NCI-H69 (cell line): Measurements from ENCODE around the gene ABLIM1.

Experiments used
- DNase-seq: peaks from one replicate; lab custom pipeline; 2025; lab: John Stamatoyannopoulos, UW

ABLIM1 gene

DNA sequence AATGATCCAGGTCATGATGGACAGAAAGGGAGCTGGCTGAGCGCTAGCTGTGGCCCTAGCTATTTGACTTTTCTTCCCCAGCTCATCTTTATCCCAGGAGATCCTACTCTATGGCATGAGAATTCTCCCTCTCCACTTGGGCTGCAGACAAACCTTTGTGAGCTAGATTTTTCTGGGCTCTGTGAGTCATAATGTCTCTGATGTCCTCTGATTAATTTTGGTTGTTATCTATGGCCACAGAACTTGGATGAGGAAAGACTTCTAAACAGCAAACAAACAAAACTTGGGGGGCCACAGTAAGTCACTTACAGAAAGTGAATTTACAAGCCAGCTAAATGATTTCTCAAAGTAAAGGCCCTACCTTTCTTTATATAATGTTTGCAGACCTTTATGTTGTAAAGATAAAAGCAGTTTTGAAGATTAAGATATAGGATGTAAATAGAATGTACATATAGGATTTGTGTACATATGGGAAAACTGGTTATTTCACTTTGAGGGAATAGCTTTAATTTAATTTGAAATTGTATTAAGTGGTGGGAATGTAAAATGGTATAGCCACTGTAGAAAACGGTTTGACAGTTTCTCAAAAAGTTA lies 10.4 kb downstream of the ABLIM1 start:
- DNase-seq, result no peak

GRCh38 chr10:114646426-114646825 lies 11.6 kb downstream of the ABLIM1 start:
- DNase-seq, result no peak

DNA sequence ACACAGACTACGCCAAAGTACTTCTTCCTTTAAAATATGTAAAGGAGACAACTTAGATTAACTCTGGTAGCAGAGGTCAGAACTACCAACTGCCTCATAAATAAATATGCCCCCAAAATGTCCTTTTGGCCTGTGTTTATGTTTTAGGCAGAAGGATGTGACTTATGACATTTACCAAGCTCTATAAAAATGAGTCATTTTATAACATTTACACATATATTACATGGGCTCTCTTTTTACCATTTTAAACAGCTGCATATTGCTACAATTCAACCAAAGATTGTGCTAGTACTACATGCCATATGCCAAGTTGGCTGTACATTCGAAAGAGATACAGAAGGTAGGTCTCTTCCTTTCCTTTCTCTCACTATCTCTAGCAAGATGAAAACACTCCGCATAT lies 12.4 kb downstream of the ABLIM1 start:
- no peak for DNase-seq

DNA sequence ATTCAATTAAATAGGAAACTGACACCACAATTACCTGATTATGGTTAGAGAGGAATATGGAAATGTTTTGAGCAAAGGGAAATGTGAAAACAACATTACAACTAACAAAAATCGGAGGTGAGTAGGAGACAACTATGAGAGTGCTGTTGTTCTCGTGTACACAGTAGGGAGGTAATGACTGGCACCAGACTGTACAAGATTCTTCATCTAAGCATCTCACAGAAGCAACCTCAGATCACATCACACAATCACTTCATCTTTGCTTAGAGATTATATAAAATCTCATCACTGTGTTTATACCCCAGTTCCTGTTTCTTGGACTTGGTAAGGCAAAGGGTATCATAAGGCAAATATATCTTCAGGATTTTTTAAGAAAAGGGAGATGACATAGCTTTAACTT lies 14.9 kb downstream of the ABLIM1 start:
- no peak for DNase-seq

- no peak for DNase-seq
These were observed 15.3 kb downstream of the ABLIM1 start for GRCh38 chr10:114642729-114643128.

- DNase-seq, result peak; percentile 76
These were observed 19.1 kb downstream of the ABLIM1 start for GRCh38 chr10:114638821-114639625.

DNA sequence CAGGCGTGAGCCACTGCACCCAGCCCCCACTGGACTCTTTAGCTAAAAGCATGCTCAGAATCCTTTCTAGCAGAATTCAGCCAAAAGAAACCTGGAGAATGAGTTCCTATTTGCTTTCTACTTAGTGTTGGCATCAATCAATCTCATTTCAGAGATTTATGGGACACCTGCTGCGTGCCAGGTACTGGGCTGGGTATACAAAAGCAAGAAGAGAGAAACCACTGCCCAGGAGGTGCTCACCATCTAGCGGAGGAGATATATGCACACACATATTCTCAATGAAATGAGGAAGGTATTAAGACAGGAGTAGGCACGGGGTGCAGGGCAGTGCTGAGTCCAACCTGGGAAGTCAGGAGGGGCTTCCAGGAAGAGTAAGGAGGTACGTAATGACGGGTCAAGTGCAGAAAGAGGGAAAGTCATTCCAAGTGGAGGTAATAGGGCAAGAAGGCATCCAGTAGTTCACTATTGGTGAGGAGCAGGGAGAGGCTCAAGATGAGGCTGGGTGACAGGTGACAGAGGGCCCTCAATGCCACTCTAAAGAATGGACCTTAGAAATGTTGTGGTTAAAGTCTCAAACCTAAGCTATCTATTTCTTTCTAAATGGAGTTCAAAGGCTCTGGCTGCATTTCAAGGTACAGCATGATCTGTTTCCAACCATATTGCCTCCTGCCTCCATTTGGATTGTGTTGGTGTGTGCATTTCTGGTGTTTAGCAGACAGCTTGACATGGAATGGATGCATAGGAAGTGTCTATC lies 22.1 kb downstream of the ABLIM1 start:
- DNase-seq, result peak; percentile 55

DNA sequence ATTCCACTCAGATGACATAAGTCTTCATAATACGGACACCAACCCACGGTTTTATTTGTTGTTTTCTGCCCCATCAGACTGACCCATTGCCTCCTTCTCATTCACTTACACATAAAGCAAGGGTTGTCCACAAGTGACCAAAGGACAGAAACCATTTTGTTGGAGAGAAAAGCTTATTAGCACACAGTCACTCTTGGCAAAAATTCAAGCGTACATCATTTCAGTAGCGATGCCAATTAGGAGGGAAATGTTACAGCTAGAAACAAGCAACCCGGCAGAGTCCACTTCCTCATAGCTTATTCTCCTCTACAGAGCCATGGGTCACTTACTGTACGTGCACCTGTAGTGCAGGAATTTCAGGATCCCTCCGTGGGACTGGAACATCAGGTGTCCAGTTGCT lies 23.0 kb downstream of the ABLIM1 start:
- peak; percentile 17 for DNase-seq

DNA sequence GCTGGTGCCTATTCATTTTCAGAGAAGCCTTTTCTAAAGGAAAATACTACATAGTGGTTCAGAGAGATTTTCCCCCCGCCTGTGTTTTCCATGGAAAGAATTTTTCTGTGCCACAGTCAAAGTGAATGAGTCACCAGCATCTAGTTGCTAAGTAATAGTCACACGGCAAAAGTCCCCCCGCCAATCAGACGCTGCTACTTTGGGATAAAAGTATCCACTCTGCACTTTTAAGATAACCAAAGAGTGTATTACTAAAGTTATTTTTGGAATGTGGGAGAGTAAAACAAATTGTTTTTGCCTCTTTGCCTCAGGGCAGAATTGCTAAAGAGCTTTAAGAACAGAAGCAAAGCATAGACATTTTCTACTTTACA lies 23.5 kb downstream of the ABLIM1 start:
- peak; percentile 14 for DNase-seq

DNA sequence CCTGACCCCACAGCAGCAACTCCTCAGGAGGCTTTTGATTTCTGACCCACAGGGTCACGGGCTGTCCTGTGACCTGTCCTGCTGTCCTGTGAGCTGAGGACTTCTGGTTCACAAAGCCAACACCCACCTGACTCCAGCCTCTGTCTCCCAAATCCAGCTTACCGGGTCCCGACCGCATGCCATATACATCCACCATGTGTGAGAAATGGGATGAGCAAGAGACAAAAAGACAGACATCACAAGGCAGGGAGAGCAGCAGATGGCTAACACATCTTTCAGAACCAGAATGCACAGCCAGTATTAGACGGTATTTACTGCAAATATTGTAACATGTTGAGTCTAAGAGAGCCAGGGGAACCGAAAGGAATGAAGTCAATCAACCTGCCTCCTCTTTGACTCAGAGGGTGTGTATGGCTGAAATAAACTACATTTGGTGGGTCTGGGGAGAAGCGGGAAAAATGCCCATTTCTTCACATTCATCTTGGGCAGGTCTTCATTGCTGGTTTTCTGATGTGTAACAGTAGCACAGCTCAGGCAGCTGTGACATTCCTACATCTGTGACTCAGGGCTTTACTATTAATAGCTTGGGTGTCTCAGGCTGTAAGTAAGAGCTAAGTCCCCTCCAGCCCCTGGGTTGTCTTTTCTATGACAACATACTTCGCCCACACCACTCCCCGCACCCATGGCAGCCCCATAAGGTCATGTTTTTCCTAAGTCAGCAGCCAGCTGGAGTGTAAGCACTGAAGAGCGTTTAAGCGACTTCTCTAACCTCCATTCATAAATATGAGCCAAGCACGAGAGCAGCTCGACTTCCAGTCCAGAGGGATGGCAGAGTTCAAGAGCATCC lies 25.0 kb downstream of the ABLIM1 start:
- DNase-seq, result no peak

DNA sequence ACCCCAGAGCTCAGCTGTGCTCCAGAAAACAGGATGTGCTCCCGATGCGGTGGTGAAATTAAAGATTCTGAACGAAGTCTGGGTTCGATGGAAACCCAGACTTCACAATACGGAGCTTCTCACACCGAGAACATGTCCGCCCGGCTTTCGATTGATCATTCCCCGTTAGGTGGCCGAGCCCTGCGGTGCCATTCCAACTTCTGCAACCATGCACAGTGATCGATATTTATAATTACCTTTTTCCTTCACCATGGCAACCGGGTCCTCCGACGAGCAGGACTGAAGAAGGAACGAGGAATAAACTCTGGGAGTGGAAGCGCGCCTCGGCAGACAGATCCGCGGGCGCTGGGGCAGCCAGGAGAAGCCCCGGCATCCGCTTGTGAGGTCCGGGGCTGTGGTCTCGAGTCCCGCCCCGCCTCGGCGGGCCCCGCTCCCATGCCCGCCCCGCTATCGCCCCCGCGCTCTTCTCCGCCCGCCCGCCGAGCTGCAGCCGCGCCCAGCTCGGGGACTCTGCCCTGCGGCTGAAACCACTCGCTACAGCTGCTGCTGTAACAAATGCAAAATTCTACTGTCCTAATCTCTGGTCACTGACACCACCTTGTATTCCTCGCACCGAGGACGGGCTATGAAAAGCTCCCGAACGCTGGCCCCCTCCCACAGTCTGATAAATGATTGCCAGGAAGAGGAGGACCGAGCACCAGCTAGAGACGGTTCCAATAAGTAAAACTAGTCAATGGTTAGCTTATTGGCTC lies 26.2 kb downstream of the ABLIM1 start:
- DNase-seq, result peak; percentile 66

DNA sequence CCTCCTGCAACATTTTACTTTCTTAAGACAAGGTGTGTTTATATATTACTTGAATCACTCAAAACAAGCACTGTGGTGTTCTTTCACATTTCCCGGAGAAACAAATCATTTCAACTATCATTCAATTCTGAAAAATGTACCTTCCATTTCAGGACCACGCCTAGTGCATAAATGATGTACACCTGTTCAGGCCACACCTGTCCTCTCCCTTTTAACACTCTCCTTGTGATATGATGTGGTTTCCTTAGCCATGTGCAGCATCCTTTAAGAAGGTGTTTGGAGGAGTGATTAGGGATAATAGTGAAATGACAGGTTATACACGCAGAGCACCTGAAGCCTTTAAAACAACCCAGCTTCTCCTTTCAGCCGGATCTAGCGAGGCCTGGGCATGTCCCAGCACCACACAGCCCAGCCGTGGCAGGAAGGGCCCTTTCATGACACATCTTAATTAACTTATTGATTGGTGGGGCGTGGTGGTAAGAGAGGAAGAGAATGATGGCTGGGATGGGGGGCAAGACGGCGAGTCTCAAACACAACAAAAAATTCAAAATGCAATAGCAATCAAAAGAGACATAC lies 26.9 kb downstream of the ABLIM1 start:
- DNase-seq, result peak; percentile 36

DNA sequence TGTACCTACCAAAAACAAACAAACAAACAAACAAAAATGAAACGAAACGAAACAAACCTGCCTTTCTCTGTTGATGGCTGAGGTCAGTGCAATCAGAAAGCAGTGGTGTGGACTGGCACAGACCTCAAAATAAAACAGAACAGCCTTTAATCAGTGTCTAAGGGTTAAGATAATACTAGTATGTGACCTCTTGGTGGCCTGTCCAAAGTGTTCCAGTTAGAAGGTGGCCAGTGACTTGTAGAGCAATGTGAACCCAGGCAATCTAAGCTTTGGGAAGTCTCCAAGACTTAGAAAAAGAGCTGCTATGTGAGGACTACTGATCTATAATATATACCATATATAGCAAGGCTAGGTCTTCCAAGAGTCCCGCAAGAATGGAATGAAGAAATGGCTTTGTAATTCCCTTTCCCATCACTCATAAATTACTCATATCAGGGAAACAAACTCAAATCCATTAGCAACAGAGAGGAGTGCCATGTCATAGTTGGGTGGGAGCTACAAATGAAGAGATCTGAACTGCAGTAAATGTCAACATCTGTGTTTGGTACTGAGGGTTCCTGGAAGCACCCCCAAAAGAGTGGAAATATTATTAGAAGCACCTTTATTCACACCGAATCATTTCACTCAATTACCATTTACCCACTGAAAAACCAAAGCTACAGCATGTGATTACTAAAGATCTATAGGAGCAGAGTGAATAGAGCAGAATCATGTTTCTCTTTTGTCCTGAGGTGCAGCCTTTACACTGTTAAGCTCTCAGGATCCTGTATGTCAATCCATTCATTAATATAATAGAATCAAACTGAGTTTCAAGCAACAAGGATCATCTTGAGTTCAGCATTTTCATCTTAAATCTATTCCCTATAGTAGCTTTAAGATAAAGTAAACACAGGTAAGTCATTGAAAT lies 28.0 kb downstream of the ABLIM1 start:
- DNase-seq, result peak; percentile 4

- no peak for DNase-seq
These were observed 28.8 kb downstream of the ABLIM1 start for GRCh38 chr10:114629083-114629823.

- DNase-seq, result no peak
These were observed 30.0 kb downstream of the ABLIM1 start for GRCh38 chr10:114628106-114628505.

DNA sequence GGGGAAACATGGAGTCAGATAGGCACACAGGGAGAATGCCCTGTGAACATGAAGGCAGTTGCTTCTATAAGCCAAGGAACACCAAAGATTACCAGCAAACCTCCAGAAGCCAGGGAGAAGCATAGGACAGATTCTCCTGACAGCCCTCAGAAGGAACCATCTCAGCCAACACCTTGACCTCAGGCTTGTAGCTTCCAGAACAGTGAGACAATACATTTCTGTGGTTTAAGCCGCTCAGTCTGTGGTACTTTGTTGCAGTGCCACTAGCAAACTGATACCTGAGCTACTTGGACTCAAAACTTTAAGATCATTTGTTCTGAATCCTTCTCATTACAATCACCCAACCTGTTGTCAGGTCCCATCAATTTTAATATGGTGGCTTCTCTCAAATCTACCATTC lies 31.2 kb downstream of the ABLIM1 start:
- DNase-seq, result no peak

- DNase-seq, result no peak
These were observed 32.9 kb downstream of the ABLIM1 start for GRCh38 chr10:114624951-114625780.

- no peak for DNase-seq
These were observed 33.7 kb downstream of the ABLIM1 start for GRCh38 chr10:114624422-114624821.
